Endothelial cell of umbilical vein (primary cell): ENCODE measurements around the gene METTL14. TPM values are rescaled to one million over a fixed set of nuclear protein-coding genes. Genes with fewer than 3 reads are reported as not detected.

Experiments
- BruUV-seq: library from RNA; stranded (reverse); fragments of 400-500 nt; replicated peaks from 2 replicates; lab custom pipeline; 2021; lab: Mats Ljungman, UMichigan
- CTCF ChIA-PET: fragments of 300-600, 350-600 bp; sonication (Branson Sonifier 250); formaldehyde crosslinking; loops from one replicate; lab custom pipeline; 2021; ENCODE audit warnings: antibody characterized with exemption, inconsistent platforms; lab: Charles Lee
- POLR2A ChIA-PET: fragments of 300-600, 350-600 bp; sonication (Branson Sonifier 250); formaldehyde crosslinking; loops from one replicate; lab custom pipeline; 2021; ENCODE audit warnings: antibody characterized with exemption, inconsistent platforms; lab: Charles Lee
- DNase-seq: peaks from one replicate; pipeline ENCODE4 v3.0.0-alpha.2; 2011; ENCODE audit warnings: low read depth, low spot score
- FAIRE-seq: peaks from 2 replicates; lab custom pipeline; 2011; peaks lifted over from hg19 to GRCh38; lab: Jason Lieb, UNC
- H2AFZ ChIP-seq: 2 replicates; pipeline ENCODE4 v1.6.0; 2012; ENCODE audit warnings: low read depth, low read length, control low read depth, inconsistent platforms
- H3K27ac ChIP-seq: 2 replicates; pipeline ENCODE4 v1.5.1; 2011; ENCODE audit warnings: low read depth, mild to moderate bottlenecking, control low read depth, low read length, moderate library complexity; ENCODE audit not compliant: insufficient read depth
- H3K27me3 ChIP-seq, 2 experiments: 2 replicates each; pipeline versions ENCODE4 v1.6.0 to v1.6.1; 2011; ENCODE audit warnings: low read length in 2 of 2, mixed read lengths in 1 of 2; ENCODE audit not compliant: control insufficient read depth in 2 of 2, insufficient read depth in 2 of 2
- H3K36me3 ChIP-seq, 2 experiments: 2 replicates in 1 of 2; 3 replicates in 1 of 2; pipeline ENCODE4 v1.5.1; 2011; ENCODE audit warnings: low read length in 2 of 2, mild to moderate bottlenecking in 1 of 2, moderate library complexity in 1 of 2; ENCODE audit not compliant: control insufficient read depth in 2 of 2, insufficient read depth in 2 of 2; ENCODE audit errors: extremely low read depth in 1 of 2
- H3K4me1 ChIP-seq: 3 replicates; pipeline ENCODE4 v1.5.1; 2011; ENCODE audit warnings: mild to moderate bottlenecking, low read length; ENCODE audit not compliant: control insufficient read depth, insufficient read depth; ENCODE audit errors: extremely low read depth
- H3K4me2 ChIP-seq: 2 replicates; pipeline ENCODE4 v1.6.1; 2011; ENCODE audit warnings: low read length, control low read depth, mixed read lengths; ENCODE audit not compliant: insufficient read depth
- H3K4me3 ChIP-seq, 3 experiments: fragments of 200-600 bp in 1 of 3; sonication (generic), shearing (Covaris generic) in 1 of 3; replicated peaks in 1 of 3; 2 replicates each; pipeline ENCODE4 v1.5.1; 2011 to 2016; ENCODE audit warnings: control low read depth in 3 of 3, low read length in 3 of 3, mild to moderate bottlenecking in 2 of 3, inconsistent platforms in 1 of 3, low read depth in 1 of 3, moderate library complexity in 1 of 3; ENCODE audit not compliant: insufficient read depth in 1 of 3
- H3K79me2 ChIP-seq: 2 replicates; pipeline ENCODE4 v1.6.0; 2012; ENCODE audit warnings: low read length, inconsistent platforms; ENCODE audit not compliant: control insufficient read depth, insufficient read depth
- H3K9ac ChIP-seq: replicated peaks from 2 replicates; pipeline ENCODE3; 2011; ENCODE audit warnings: low read length, control low read depth; ENCODE audit not compliant: insufficient read depth; ENCODE audit errors: extremely low read depth
- H3K9me1 ChIP-seq: replicated peaks from 3 replicates; pipeline ENCODE4 v1.6.0; 2011; ENCODE audit warnings: mild to moderate bottlenecking, low read length; ENCODE audit not compliant: control insufficient read depth, insufficient read depth; ENCODE audit errors: extremely low read depth
- H3K9me3 ChIP-seq: replicated peaks from 2 replicates; pipeline ENCODE4 v1.5.1; 2012; ENCODE audit warnings: low read length, inconsistent platforms; ENCODE audit not compliant: control insufficient read depth, insufficient read depth
- H4K20me1 ChIP-seq: replicated peaks from 2 replicates; pipeline ENCODE3; 2011; ENCODE audit warnings: mild to moderate bottlenecking, low read length; ENCODE audit not compliant: control insufficient read depth, insufficient read depth; ENCODE audit errors: extremely low read depth
- CTCF ChIP-seq, 2 donors: IDR thresholded peaks; 1 replicate in 1 of 2; 2 replicates in 1 of 2; pipeline ENCODE4 v1.5.1; 2011; ENCODE audit warnings: low read length in 2 of 2, mild to moderate bottlenecking in 2 of 2, moderate library complexity in 2 of 2, control low read depth in 1 of 2, inconsistent platforms in 1 of 2, low read depth in 1 of 2; ENCODE audit not compliant: insufficient read depth in 1 of 2; ENCODE audit errors: extremely low read depth in 1 of 2
- EZH2 ChIP-seq: IDR thresholded peaks from 2 replicates; pipeline ENCODE4 v1.6.1; 2012; ENCODE audit warnings: borderline replicate concordance, low read depth, mild to moderate bottlenecking, moderate library complexity, low read length, inconsistent platforms; ENCODE audit not compliant: severe bottlenecking
- FOS ChIP-seq: IDR thresholded peaks from 2 replicates; pipeline ENCODE4 v1.6.1; 2011; ENCODE audit warnings: mild to moderate bottlenecking, low read length, moderate library complexity, borderline replicate concordance; ENCODE audit not compliant: insufficient read depth
- GATA2 ChIP-seq: IDR thresholded peaks from 2 replicates; pipeline ENCODE4 v1.7.0; 2011; ENCODE audit warnings: low read depth, mild to moderate bottlenecking, moderate library complexity, mixed read lengths, low read length; ENCODE audit not compliant: insufficient read length, insufficient read depth
- JUN ChIP-seq: IDR thresholded peaks from 2 replicates; pipeline ENCODE4 v1.6.1; 2011; ENCODE audit warnings: borderline replicate concordance, low read depth; ENCODE audit not compliant: insufficient read length, insufficient read depth
- MYC ChIP-seq: IDR thresholded peaks from one replicate; pipeline ENCODE4 v1.6.1; 2011; ENCODE audit warnings: mild to moderate bottlenecking, low read depth, low read length
- POLR2A ChIP-seq: IDR thresholded peaks from 2 replicates; pipeline ENCODE4 v1.6.1; 2012; ENCODE audit warnings: low read depth, mild to moderate bottlenecking, control low read depth, low read length
- POLR2AphosphoS5 ChIP-seq: IDR thresholded peaks from 2 replicates; pipeline ENCODE4 v1.6.1; 2012; ENCODE audit warnings: low read depth, mild to moderate bottlenecking, control low read depth, low read length, moderate library complexity; ENCODE audit not compliant: insufficient read depth
- dilution Hi-C: fragments of 300-500 bp; cut with MboI; formaldehyde crosslinking; loops from one replicate; pipeline ENCODE4 v1.15.0; 2019; ENCODE audit warnings: low sequenced_read_pairs; ENCODE audit not compliant: extremely low pct_ligation_motif_present
- intact Hi-C: fragments of 100-400 bp; cut with micrococcal nuclease; formaldehyde crosslinking; loops from one replicate; pipeline ENCODE4 v1.10.0; 2022
- polyA plus RNA-seq, 4 experiments: library from polyadenylated mRNA; depleted of rRNA in 3 of 4; stranded (reverse) in 3 of 4; unstranded in 1 of 4; fragments of >200 nt; gene quantifications; 2 replicates each; pipeline versions ENCODE4 v1.2.1 to v1.2.3, GENCODE V29; 2011 to 2012; ENCODE audit warnings: missing spikeins in 1 of 4
- total RNA-seq: library from RNA; stranded (reverse); gene quantifications from 2 replicates; pipeline ENCODE4 v1.2.3, GENCODE V29; 2021
- TF ChIP-seq, protein P1 (sequence below): IDR thresholded peaks from 2 replicates; pipeline ENCODE4 v1.6.1; 2011; ENCODE audit not compliant: insufficient read depth, insufficient read length

The METTL14 gene
- total and polyA plus RNA-seq, 2 donors (not counting 3 experiments of a cell fraction or from before 2014, with no cell fraction given) = 6.5 to 38.6 TPM

- no peaks in the 10 kb centered on the region for H3K9me1 ChIP-seq
- H4K20me1 ChIP-seq = no peaks in the 10 kb centered on the region
- no peak for FAIRE-seq
- H3K4me1 ChIP-seq = no peaks in the 10 kb centered on the region
- TF ChIP-seq EZH2 = no peak
- TF ChIP-seq CTCF (IDR thresholded peaks at IDR 0.05; ENCODE audit: extremely low read depth in 1 of 2, insufficient read depth in 1 of 2, low read depth in 1 of 2, low read length in 2 of 2) = no peak
- no peak for TF ChIP-seq POLR2A
- no peak for TF ChIP-seq GATA2
- no peak for TF ChIP-seq MYC
- TF ChIP-seq JUN = no peak
- TF ChIP-seq FOS = no peak
- TF ChIP-seq POLR2AphosphoS5 = no peak
- TF ChIP-seq, protein P1, sequence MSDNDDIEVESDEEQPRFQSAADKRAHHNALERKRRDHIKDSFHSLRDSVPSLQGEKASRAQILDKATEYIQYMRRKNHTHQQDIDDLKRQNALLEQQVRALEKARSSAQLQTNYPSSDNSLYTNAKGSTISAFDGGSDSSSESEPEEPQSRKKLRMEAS = no peak
- no peak overlapping the region for H3K4me2 ChIP-seq
- no TSS peak for BruUV-seq
- dilution Hi-C loops = no loop called here
- no peaks in the 10 kb centered on the region for H3K79me2 ChIP-seq
- H3K27ac ChIP-seq = no peak overlapping the region
- no peak overlapping the region for H2AFZ ChIP-seq
- no peak overlapping the region for H3K9ac ChIP-seq
- intact Hi-C loops = no loop called here
- no peaks in the 10 kb centered on the region for H3K27me3 ChIP-seq
- ChIA-PET POLR2A (no interaction called here), CTCF (interaction anchor here (1.6 to 1.9 kb wide), 2 partner anchors 11 to 19 kb away, joined by 3 to 6 read pairs; no protein-coding TSS in a partner anchor)
- no peak for DNase-seq
- H3K9me3 ChIP-seq = no peaks in the 10 kb centered on the region
- peaks cover 18 to 34% of the 10 kb centered on the region in 2 experiments for H3K36me3 ChIP-seq
- H3K4me3 ChIP-seq = no peak overlapping the region
These were observed 36.6 kb downstream of the METTL14 start for GRCh38 chr4:118721752-118722151.
